GM12891 (cell line): ENCODE measurements around the gene SRMS.

Source experiments
- POLR2AphosphoS5 ChIP-seq: IDR thresholded peaks from 2 replicates; pipeline ENCODE4 v1.6.1; 2011; ENCODE audit warnings: low read depth, low read length, control low read depth
- SPI1 ChIP-seq: IDR thresholded peaks from 2 replicates; pipeline ENCODE4 v1.6.1; 2011; ENCODE audit warnings: low read depth, low read length, control low read depth

- TF ChIP-seq SPI1 (no peak), POLR2AphosphoS5 (no peak)
Measured at GRCh38 chr20:63525971-63526370, 21.6 kb downstream of the SRMS start.
